HepG2 (cell line): ENCODE data around the gene DIP2C. TPM values are rescaled to one million over a fixed set of nuclear protein-coding genes. Genes with fewer than 3 reads are reported as not detected.
A peak's percentile ranks its signal among the peaks of the same experiment; 100 is the strongest.

Experiments used
- ATAC-seq: fragments of 200-7000 bp; cut with Tn5 transposase; 3 replicates; pipeline ENCODE4 v1.9.1; 2020; ENCODE audit warnings: mild to moderate bottlenecking, moderate library complexity
- BruUV-seq: library from RNA; stranded (reverse); fragments of 400-500 nt; replicated peaks from 2 replicates; lab custom pipeline; 2021; lab: Mats Ljungman, UMichigan
- CTCF ChIA-PET: fragments of 300-600 bp; formaldehyde crosslinking; extraction: SDS; loops from one replicate; lab custom pipeline; 2021; ENCODE audit warnings: low total read pairs, inconsistent platforms, low intra/inter-chr PET ratio; lab: Yijun Ruan, JAX
- POLR2A ChIA-PET: fragments of 350-600 bp; sonication (Branson Sonifier 250); formaldehyde crosslinking; loops from one replicate; lab custom pipeline; 2020; ENCODE audit warnings: antibody characterized with exemption, inconsistent platforms; lab: Yijun Ruan, JAX
- DNase-seq: peaks from one replicate; pipeline ENCODE4 v3.0.0-alpha.2; 2015; ENCODE audit warnings: low spot score
- FAIRE-seq: peaks from 3 replicates; lab custom pipeline; 2011; peaks lifted over from hg19 to GRCh38; lab: Jason Lieb, UNC
- H2AFZ ChIP-seq: one replicate; pipeline ENCODE4 v1.6.1; 2011; ENCODE audit warnings: low read length, inconsistent platforms
- H3K27ac ChIP-seq: fragments of 300-600 bp; 3 replicates; pipeline ENCODE4 v1.8.0; 2011; ENCODE audit warnings: mixed run types, mild to moderate bottlenecking, mixed read lengths, low read length, inconsistent platforms; ENCODE audit not compliant: insufficient read depth; ENCODE audit errors: extremely low read length
- H3K27me3 ChIP-seq, 2 experiments: fragments of 200-600 bp in 1 of 2; 2 replicates in 1 of 2; 3 replicates in 1 of 2; pipeline versions ENCODE4 v1.6.0 to v1.8.0; 2011; ENCODE audit warnings: low read length in 2 of 2, mild to moderate bottlenecking in 2 of 2, moderate library complexity in 2 of 2, inconsistent platforms in 1 of 2; ENCODE audit not compliant: insufficient read depth in 2 of 2, control insufficient read depth in 1 of 2
- H3K36me3 ChIP-seq, 2 experiments: fragments of 200-600 bp in 1 of 2; replicated peaks in 1 of 2; 2 replicates in 1 of 2; 3 replicates in 1 of 2; pipeline versions ENCODE4 v1.5.1 to v1.8.0; 2011; ENCODE audit warnings: low read length in 2 of 2, inconsistent platforms in 1 of 2; ENCODE audit not compliant: insufficient read depth in 2 of 2, control insufficient read depth in 1 of 2
- H3K4me1 ChIP-seq: 2 replicates; pipeline ENCODE4 v1.5.1; 2012; ENCODE audit warnings: low read length, inconsistent platforms; ENCODE audit not compliant: insufficient read depth
- H3K4me2 ChIP-seq: 2 replicates; pipeline ENCODE4 v1.6.0; 2011; ENCODE audit warnings: low read depth, low read length, inconsistent platforms
- H3K4me3 ChIP-seq, 3 experiments: fragments of 200-600 bp in 1 of 3; sonication (generic), shearing (Covaris generic) in 1 of 3; replicated peaks in 1 of 3; 2 replicates each; pipeline ENCODE4 v1.5.1; 2011 to 2016; ENCODE audit warnings: low read length in 3 of 3, inconsistent platforms in 2 of 3, low read depth in 2 of 3, mild to moderate bottlenecking in 2 of 3, control low read depth in 1 of 3, mixed read lengths in 1 of 3; ENCODE audit not compliant: insufficient read depth in 1 of 3
- H3K79me2 ChIP-seq: one replicate; pipeline ENCODE4 v1.6.1; 2011; ENCODE audit warnings: low read length, inconsistent platforms; ENCODE audit not compliant: insufficient read depth
- H3K9ac ChIP-seq: 2 replicates; pipeline ENCODE4 v1.6.0; 2011; ENCODE audit warnings: mild to moderate bottlenecking, low read depth, low read length, inconsistent platforms; ENCODE audit not compliant: insufficient read depth
- H3K9me3 ChIP-seq: 2 replicates; pipeline ENCODE4 v1.5.1; 2012; ENCODE audit warnings: mild to moderate bottlenecking, low read length
- H4K20me1 ChIP-seq: 2 replicates; pipeline ENCODE4 v1.6.0; 2011; ENCODE audit warnings: inconsistent platforms, mild to moderate bottlenecking, low read length, moderate library complexity; ENCODE audit not compliant: insufficient read depth
- AGO2 ChIP-seq: fragments of 200-400 bp; formaldehyde crosslinking; optimal IDR thresholded peaks from 2 replicates; pipeline ENCODE3; 2017; ENCODE audit warnings: mild to moderate bottlenecking, low read depth, low read length, moderate library complexity
- KDM3A ChIP-seq: IDR thresholded peaks from 2 replicates; pipeline ENCODE4 v1.6.1; 2018; ENCODE audit warnings: low read depth, missing compliant biosample characterization
- ZBTB38 ChIP-seq: sonication (generic); formaldehyde crosslinking; IDR thresholded peaks from 2 replicates; pipeline ENCODE4 v1.5.1; 2020; ENCODE audit warnings: mild to moderate bottlenecking, missing genetic modification reagents
- ZFX ChIP-seq: sonication (generic); formaldehyde crosslinking; IDR thresholded peaks from 2 replicates; pipeline ENCODE4 v1.4.0; 2020; ENCODE audit warnings: mild to moderate bottlenecking, low read depth, missing genetic modification reagents, moderate library complexity
- WGBS: methylation state at CpG from one replicate; pipeline ENCODE4 v1.1.6; 2017; ENCODE audit warnings: low lambda C conversion rate; 5-methylcytosine and 5-hydroxymethylcytosine counted together
- in situ Hi-C: cut with HindIII; loops from 2 replicates; pipeline ENCODE4 v1.10.0; 2017; ENCODE audit warnings: low pct_unique_long_range_greater_than_20kb; ENCODE audit not compliant: extremely low pct_ligation_motif_present
- intact Hi-C: fragments of 100-400 bp; cut with micrococcal nuclease; formaldehyde crosslinking; loops from one replicate; pipeline ENCODE4 v1.10.0; 2022; ENCODE audit not compliant: unreplicated experiment
- polyA plus RNA-seq, 8 experiments: library from polyadenylated mRNA; depleted of rRNA in 3 of 8; stranded (reverse) in 7 of 8; unstranded in 1 of 8; fragments of >200 nt; fragmentation: Illumina TruSeq in 4 of 8; extraction: Trizol in 4 of 8; gene quantifications; 2 replicates each; pipeline versions ENCODE4 v1.2.1 to v1.2.3, GENCODE V29; 2011 to 2016; ENCODE audit warnings: low read depth in 4 of 8, missing spikeins in 1 of 8, mixed read lengths in 1 of 8; ENCODE audit not compliant: insufficient read depth in 1 of 8
- total RNA-seq, 5 experiments: library from RNA; depleted of rRNA; stranded (reverse); fragments of >200 nt; fragmentation: Illumina TruSeq; extraction: Trizol; gene quantifications; 2 replicates each; pipeline ENCODE4 v1.2.3, GENCODE V29; 2016; ENCODE audit warnings: low read depth in 1 of 5
- TF ChIP-seq, protein P1 (sequence below): sonication (generic); formaldehyde crosslinking; IDR thresholded peaks from 2 replicates; pipeline ENCODE4 v1.5.0; 2020; ENCODE audit warnings: mild to moderate bottlenecking, missing genetic modification reagents
- TF ChIP-seq, protein P2 (sequence below): sonication (generic); formaldehyde crosslinking; IDR thresholded peaks from 2 replicates; pipeline ENCODE4 v1.4.0; 2020; ENCODE audit warnings: missing genetic modification reagents
- TF ChIP-seq, protein P3 (sequence below): sonication (generic); formaldehyde crosslinking; IDR thresholded peaks from 2 replicates; pipeline ENCODE4 v1.4.0; 2020; ENCODE audit warnings: mild to moderate bottlenecking, missing genetic modification reagents
- TF ChIP-seq, protein P4 (sequence below): sonication (generic); formaldehyde crosslinking; IDR thresholded peaks from 2 replicates; pipeline ENCODE4 v1.8.0; 2022; ENCODE audit warnings: missing genetic modification reagents, mild to moderate bottlenecking, moderate library complexity, borderline replicate concordance

The DIP2C gene
- total and polyA plus RNA-seq, 2 of the 13 experiments (the other 11 are each of a cell fraction or from before 2014, with no cell fraction given): 2.2 to 2.7 TPM

DNA sequence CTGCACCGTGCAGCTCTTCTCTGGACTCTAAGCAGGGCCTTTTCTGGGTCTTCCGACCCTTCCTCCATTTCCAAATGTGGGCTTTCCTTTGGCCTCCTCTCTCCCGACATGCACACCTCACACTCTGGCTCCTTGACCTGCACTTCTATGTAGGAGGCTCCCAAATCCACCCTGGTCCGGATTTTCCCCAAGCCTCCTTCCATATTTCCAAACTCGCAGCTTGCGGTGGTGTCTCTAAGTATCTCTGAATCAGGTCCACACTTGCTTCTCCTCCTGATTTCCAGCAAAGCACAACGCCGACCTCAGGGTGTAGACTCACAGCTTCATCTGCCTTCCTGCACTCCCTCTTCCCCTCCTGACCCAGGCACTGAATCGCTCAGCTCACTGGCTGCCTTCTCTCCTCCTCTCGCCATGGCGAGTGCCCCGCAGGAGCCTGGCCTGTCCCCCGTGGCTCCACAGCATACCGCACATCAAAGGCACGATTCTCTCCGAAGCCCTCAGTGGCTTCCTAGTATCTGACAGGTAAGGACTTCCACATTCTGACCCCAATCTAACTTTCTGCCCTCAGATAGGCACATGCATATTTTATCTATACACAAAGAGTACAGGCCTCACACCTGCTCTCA is 27.8 kb downstream of the DIP2C start (continued):
- TF ChIP-seq, protein P1, sequence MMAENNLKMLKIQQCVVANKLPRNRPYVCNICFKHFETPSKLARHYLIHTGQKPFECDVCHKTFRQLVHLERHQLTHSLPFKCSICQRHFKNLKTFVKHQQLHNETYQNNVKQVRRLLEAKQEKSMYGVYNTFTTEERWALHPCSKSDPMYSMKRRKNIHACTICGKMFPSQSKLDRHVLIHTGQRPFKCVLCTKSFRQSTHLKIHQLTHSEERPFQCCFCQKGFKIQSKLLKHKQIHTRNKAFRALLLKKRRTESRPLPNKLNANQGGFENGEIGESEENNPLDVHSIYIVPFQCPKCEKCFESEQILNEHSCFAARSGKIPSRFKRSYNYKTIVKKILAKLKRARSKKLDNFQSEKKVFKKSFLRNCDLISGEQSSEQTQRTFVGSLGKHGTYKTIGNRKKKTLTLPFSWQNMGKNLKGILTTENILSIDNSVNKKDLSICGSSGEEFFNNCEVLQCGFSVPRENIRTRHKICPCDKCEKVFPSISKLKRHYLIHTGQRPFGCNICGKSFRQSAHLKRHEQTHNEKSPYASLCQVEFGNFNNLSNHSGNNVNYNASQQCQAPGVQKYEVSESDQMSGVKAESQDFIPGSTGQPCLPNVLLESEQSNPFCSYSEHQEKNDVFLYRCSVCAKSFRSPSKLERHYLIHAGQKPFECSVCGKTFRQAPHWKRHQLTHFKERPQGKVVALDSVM: 0 out of 2 replicates have a peak, but pooled peaks have one; percentile 21
- TF ChIP-seq KDM3A (CRISPR knock-in tag) (no peak), AGO2 (no peak)
- TF ChIP-seq, protein P2, sequence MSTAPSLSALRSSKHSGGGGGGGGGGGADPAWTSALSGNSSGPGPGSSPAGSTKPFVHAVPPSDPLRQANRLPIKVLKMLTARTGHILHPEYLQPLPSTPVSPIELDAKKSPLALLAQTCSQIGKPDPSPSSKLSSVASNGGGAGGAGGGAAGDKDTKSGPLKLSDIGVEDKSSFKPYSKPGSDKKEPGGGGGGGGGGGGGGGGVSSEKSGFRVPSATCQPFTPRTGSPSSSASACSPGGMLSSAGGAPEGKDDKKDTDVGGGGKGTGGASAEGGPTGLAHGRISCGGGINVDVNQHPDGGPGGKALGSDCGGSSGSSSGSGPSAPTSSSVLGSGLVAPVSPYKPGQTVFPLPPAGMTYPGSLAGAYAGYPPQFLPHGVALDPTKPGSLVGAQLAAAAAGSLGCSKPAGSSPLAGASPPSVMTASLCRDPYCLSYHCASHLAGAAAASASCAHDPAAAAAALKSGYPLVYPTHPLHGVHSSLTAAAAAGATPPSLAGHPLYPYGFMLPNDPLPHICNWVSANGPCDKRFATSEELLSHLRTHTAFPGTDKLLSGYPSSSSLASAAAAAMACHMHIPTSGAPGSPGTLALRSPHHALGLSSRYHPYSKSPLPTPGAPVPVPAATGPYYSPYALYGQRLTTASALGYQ (CRISPR knock-in tag): no peak

DNA sequence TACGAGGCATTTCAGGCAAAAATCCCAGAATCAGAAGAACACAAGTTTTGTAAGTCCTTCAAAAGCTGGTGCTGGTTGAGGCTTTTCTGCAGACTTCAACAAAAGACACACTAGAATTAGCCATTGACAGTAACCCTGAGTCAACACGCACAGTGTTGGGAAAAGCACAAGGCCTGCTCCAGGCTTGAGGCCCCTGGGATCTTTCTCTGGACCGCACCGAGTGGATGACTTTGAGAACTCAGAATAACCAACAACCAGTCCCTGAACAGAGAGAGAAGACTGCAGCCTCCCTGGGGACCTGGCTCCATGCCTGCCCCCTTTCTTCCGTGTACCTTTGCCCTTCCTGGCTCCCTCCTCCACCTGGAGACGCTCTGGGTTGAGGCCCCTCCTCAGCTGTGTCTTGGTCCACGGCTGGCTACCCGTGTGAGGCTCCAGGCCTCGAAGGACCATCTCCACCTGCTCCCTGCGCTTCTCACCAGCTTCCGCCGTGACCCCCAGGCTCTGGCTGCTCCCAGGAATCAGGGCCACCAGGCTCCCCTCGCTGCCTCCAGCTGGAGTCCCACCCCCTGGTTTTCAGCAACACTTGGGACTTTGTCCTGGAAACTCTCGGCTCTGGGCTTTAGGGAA is 28.4 kb downstream of the DIP2C start:
- Histone ChIP-seq H3K36me3 (no peaks in the 10 kb centered on the region), H3K9me3 (no peaks in the 10 kb centered on the region), H3K27ac (peak overlapping the region; percentile 46), H3K9ac (peak overlapping the region; percentile 55), H3K4me1 (peaks cover 35% of the 10 kb centered on the region), H4K20me1 (peaks cover 9% of the 10 kb centered on the region), H3K4me3 (peak overlapping the region; percentile 29 to 58 (median 34); a peak in 5 of 6 replicates), H3K79me2 (peaks cover 10% of the 10 kb centered on the region), H2AFZ (no peak overlapping the region), H3K27me3 (no peaks in the 10 kb centered on the region), H3K4me2 (peak overlapping the region; percentile 89)
- 18% methylated on average over 9 of the region's 14 CpGs for WGBS
- in situ Hi-C loops (no loop called here), intact Hi-C loops (no loop called here)
- peak; percentile 67 for FAIRE-seq
- peak; percentile 88 for ATAC-seq
- BruUV-seq: no TSS peak
- ChIA-PET CTCF (no interaction called here), POLR2A (interaction anchor here (1.3 to 3.3 kb wide), 3 partner anchors 9 to 36 kb away, joined by 4 to 21 read pairs (median 5); no protein-coding TSS in a partner anchor)
- DNase-seq: peak; percentile 30
- TF ChIP-seq, protein P3, sequence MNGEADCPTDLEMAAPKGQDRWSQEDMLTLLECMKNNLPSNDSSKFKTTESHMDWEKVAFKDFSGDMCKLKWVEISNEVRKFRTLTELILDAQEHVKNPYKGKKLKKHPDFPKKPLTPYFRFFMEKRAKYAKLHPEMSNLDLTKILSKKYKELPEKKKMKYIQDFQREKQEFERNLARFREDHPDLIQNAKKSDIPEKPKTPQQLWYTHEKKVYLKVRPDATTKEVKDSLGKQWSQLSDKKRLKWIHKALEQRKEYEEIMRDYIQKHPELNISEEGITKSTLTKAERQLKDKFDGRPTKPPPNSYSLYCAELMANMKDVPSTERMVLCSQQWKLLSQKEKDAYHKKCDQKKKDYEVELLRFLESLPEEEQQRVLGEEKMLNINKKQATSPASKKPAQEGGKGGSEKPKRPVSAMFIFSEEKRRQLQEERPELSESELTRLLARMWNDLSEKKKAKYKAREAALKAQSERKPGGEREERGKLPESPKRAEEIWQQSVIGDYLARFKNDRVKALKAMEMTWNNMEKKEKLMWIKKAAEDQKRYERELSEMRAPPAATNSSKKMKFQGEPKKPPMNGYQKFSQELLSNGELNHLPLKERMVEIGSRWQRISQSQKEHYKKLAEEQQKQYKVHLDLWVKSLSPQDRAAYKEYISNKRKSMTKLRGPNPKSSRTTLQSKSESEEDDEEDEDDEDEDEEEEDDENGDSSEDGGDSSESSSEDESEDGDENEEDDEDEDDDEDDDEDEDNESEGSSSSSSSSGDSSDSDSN (CRISPR knock-in tag): peak; percentile 16; the same call in 1 of the 2 replicates
- TF ChIP-seq ZBTB38 (CRISPR knock-in tag): peak; percentile 60; the same call in 1 of the 2 replicates
- TF ChIP-seq, protein P4, sequence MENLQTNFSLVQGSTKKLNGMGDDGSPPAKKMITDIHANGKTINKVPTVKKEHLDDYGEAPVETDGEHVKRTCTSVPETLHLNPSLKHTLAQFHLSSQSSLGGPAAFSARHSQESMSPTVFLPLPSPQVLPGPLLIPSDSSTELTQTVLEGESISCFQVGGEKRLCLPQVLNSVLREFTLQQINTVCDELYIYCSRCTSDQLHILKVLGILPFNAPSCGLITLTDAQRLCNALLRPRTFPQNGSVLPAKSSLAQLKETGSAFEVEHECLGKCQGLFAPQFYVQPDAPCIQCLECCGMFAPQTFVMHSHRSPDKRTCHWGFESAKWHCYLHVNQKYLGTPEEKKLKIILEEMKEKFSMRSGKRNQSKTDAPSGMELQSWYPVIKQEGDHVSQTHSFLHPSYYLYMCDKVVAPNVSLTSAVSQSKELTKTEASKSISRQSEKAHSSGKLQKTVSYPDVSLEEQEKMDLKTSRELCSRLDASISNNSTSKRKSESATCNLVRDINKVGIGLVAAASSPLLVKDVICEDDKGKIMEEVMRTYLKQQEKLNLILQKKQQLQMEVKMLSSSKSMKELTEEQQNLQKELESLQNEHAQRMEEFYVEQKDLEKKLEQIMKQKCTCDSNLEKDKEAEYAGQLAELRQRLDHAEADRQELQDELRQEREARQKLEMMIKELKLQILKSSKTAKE (CRISPR knock-in tag): no peak
- TF ChIP-seq ZFX (CRISPR knock-in tag): 0 out of 2 replicates have a peak, but pooled peaks have one; percentile 40
